GM18526 (cell line): ENCODE measurements around the gene CAMP.

Experiments
- POLR2A ChIP-seq: IDR thresholded peaks from 3 replicates; pipeline ENCODE4 v1.6.1; 2011; ENCODE audit not compliant: insufficient read length; ENCODE audit errors: extremely low read depth

CAMP gene

DNA sequence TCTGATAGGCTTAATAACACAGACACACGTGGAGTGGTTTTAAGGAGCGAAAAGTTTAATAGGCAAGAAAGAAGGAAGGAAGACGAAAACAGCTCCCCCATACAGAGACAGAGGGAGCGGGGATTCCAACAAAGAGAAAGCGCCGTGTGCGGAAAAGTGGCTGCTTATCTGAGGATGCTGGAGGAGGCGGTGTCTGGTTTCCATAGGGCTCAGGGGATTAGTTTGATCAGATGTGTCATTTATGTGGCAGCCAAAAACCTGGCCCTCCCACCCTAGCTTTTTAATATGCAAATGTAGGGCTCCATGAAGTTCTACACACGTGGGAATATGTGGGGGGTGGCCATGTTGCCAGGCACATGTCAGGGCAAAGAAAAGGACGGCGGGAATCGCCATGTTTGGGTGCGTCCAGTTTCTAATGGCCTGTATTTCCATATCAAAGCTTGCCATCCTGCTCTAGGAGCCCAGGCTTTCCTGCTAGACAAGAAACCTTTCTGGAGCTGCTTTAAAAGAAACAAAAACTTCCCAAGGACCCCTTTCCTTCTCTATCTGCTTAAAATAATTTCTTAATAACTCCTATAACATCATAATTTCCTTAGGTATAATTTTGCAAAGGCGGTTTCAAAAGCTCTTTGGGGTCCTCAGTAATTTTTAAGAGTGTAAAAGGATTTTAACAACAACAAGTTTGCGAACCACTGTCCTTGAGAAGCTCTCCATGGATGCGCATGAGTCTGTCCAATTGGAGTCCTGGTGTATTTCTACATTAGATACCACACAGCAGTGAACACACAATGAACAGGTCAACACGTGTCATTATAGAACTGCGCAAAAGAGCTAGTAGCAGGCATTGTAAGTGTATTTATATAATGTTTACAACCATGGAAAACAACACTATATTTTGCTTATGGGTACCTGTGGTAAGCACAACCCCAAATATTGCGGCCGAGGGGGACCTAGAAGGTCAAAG, 17.0 kb downstream of the CAMP start:
- TF ChIP-seq POLR2A, result no peak

DNA sequence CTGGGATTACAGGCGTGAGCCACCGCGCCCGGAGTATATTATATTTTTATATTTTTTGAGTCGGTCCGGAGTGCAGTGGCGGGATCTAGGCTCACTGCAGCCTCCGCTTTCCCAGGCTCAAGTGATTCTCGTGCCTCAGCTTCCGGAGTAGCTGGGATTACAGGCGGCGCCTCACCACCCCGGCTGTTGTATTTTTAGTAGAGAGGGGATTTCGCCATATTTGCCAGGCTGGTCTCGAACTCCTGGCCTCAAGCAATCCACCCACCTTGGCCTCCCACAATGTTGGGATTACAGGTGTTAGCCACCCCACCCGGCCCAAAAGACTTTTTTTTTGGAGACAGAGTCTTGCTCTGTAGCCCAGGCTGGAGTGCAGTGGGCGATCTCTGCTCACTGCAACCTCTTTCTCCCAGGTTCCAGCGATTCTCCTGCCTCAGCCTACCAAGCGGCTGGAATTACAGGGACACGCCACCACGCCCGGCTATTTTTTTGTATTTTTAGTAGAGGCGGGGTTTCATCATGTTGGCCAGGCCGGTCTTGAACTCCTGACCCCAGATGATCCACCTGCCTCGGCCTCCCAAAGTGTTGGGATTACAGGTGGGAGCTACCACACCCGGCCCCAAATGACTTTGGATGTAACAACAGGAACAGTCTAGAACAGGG, 18.6 kb downstream of the CAMP start:
- no peak for TF ChIP-seq POLR2A

DNA sequence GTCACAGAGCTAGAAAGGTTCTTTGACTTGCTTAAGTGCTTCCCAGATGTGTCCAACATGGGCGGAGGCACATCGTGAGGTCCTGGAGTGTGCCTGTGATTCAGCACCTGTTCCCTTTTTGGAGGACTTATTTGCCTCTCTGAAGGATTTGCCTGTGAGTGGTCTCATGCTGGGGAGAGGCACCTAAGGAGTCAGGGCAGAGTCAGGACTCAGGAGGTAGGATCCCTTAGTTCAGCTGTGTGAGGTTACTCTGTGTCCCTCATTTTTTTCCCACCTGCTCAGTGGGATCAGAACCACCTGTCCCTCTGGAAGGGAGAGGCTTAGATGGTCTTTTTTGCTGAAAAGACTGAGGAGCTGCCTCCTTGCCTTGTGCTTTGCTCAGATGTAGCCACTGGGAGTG, 20.6 kb downstream of the CAMP start:
- no peak for TF ChIP-seq POLR2A

DNA sequence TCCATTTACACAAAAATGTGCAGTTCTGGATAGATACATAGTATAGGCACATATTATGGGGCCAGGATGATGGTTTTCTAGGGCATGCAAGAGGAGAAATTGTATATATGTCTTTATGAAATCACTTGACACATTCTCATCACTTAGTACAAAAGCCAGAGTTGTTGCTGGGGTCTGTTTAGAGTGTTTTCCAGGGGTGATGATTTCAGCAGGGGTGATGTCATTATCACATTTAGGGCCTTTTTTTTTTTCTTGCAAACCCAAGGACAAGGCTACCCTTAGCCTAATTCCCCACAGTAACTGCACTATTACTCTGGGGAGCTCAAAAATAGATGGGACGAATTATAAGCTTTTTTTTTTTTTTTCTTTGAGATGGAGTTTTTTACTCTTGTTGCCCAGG, 21.2 kb downstream of the CAMP start:
- TF ChIP-seq POLR2A, result no peak

DNA sequence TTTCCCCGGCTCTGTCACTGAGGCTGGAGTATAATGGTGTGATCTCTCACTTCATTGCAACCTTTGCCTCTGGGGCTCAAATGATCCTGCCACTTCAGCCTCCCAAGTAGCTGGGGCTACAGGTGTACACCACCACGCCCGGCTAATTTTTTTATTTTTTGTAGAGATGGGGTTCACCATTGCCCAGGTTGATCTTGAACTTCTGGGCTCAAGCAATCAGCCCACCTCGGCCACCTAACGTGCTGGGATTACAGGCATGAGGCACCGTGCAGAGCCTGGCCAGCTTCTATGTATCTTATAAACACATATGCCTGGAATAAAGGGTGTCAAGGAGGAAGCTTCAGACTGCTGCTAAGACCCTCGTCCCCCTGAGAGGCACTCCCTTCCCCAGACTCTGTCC, 21.8 kb downstream of the CAMP start:
- TF ChIP-seq POLR2A, result no peak

DNA sequence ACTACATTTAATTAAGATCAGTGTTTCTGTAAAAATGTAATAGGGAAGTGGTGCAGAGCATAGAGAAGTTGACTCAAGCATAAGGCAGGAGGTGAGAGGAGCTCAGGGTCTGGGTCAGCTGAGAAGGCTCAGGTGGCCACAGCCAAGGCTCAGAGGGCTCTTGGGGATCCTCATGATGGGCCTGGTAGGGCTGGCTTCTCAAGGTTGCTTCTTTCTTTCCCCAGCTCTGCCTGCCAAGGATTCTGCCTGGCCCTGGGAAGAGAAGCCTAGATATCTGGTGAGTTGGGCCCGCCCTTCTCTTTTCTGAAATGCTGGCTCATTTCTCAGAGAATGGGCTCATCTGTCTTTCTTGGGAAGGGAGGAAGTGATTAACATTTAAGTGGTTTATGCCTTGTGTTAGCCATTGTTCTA, 24.1 kb downstream of the CAMP start:
- no peak for TF ChIP-seq POLR2A

DNA sequence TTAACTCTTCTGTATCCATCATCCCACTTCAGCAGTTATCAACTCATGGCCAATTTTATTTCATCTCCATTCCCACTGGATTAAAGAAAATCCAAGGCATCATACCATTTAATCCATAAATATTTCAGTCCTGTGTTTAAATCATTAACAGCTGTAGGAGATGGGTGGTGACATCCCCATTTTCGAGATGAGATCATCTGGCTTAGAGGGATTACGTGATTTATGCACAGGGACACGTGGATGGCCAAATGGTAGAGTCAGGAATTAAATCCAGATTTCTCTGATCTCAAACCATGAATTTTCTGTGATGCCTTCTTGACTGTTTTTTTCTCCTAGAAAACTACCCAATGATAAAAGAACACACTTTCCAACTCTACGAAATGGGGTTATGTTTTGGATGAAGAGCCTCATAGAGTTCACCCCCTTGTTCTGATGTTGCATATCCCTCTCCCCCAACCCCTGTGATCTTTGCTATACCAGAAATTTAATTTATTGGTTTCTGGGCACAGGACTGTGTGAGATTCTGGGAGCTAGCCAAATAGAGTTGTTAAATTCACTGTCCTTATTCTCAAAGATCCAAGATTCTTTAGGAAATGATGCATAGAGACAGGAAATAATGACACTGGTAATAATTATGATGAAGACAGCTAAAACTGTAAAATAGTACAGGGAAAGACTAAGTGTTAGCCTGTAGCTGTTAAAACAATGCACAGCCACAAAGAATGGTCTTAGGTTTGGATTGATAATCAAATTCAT, 25.0 kb downstream of the CAMP start:
- no peak for TF ChIP-seq POLR2A

DNA sequence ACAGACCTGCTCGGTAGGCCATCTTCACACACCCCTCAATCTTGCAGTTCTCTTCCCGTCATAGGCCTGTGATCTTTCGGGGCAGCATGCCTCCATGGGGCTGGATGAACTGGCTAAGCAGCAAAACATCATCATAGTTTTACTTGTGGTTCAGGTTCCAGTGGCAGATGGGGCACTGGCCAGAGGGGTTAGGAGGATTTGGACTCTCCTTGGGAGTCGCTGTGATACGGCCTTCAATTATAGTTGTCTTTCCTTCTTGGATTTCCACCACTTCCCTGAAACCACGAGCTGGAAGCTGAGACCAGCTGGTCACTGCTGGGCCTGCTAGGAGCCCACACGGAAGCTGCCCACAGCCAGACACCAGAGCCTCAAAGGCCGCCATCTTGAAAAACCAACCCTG, 33.3 kb downstream of the CAMP start:
- TF ChIP-seq POLR2A, result no peak

DNA sequence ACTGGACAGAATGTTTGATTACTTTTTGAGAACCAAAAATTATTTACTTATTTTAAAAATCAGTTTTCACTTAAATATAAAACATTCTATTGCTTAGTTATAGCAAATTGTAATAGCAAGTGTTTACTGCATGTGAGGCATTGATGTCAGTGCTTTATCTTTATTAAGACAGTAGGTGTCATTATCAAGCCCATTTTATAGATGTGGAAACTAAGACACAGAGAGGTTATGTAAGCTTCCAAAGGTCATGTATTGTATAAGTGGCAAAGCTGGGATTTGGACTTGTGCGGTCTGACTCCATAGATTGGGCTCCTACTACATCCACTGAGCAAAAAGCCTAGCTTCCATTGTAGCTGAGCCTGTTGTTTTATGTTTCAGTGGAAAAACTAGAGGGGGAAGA, 35.2 kb downstream of the CAMP start:
- no peak for TF ChIP-seq POLR2A

DNA sequence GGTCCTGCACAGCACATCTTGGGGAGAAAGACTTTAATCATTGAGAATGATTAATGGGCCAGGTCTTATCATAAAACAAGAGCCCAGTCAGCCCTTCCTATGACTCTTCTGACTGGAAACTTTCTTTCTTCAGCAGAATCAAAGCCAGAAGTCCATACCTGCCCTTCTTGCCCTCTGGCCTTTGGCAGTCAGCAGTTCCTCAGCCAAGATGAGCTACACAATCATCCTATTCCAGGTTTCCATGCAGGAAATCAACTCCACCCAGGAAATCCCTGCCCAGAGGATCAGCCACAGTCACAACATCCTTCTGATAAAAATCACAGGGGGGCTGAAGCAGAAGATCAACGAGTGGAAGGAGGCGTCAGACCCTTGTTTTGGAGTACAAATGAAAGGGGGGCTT, 44.5 kb downstream of the CAMP start:
- TF ChIP-seq POLR2A, result no peak

DNA sequence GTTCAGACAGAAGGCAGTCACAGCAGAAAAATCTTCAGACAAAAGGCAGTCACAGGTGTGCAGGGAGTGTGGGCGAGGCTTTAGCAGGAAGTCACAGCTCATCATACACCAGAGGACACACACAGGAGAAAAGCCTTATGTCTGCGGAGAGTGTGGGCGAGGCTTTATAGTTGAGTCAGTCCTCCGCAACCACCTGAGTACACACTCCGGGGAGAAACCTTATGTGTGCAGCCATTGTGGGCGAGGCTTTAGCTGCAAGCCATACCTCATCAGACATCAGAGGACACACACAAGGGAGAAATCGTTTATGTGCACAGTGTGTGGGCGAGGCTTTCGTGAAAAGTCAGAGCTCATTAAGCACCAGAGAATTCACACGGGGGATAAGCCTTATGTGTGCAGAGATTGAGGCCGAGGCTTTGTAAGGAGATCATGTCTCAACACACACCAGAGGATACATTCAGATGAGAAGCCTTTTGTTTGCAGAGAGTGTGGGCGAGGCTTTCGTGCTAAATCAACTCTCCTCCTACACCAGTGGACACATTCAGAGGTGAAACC, 45.2 kb downstream of the CAMP start:
- no peak for TF ChIP-seq POLR2A

DNA sequence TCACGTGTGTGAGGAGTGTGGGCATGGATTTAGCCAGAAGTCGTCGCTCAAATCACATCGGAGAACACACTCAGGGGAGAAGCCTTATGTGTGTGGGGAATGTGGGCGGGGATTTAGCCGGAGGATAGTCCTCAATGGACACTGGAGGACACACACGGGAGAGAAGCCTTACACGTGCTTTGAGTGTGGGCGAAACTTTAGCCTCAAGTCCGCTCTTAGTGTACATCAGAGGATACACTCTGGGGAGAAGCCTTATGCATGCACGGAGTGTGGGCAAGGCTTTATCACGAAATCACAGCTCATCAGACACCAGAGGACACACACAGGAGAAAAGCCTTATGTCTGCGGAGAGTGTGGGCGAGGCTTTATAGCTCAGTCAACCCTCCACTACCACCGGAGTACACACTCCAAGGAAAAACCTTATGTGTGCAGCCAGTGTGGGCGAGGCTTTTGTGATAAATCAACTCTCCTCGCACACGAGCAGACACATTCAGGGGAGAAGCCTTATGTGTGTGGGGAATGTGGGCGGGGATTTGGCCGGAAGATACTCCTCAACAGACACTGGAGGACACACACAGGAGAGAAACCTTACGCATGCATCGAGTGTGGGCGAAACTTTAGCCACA, 45.8 kb downstream of the CAMP start:
- TF ChIP-seq POLR2A, result no peak

DNA sequence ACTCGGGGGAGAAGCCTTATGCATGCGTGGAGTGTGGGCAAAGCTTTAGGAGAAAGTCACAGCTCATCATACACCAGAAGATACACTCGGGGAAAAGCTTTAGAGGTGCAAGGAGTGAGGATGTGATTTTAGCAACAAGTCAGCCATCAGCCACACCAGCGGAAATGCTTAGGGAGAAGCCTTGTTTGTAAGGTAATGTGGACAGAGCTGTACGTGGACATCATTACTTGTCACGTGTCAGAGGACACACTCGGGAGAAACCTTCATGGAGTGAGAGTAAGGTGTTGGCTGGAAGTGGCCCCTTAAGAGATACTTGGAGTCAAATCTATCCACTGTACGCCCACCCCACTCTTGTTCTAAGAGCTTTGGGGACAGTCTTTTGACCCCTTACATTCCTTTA, 46.3 kb downstream of the CAMP start:
- no peak for TF ChIP-seq POLR2A

DNA sequence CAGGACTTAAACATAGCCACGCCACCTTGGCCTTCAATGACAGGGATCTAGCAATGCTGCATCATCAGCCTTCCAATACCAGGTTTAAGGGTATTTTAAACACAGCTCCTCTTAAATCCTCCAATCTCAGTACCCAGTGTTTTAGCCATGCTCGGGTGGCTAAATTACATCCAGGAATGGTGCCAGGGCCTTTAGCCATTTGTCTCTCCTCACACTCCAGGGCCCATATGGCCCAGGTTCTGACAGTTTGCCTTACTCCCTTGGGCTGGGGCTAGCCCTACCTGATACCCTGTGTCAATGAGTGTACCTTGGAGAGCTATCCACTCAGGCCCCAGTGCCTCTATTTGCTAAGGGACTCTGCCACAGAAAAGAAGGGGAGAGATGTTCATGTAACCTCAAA, 47.0 kb downstream of the CAMP start:
- TF ChIP-seq POLR2A, result no peak
